SH-SY5Y (cell line): ENCODE measurements around the gene PPAN.

Experiments used
- GATA2 ChIP-seq: IDR thresholded peaks from 2 replicates; pipeline ENCODE4 v1.6.1; 2011; ENCODE audit warnings: mild to moderate bottlenecking, low read depth, low read length
- GATA3 ChIP-seq: IDR thresholded peaks from 2 replicates; pipeline ENCODE4 v1.6.1; 2011; ENCODE audit warnings: low read depth, mild to moderate bottlenecking, low read length, moderate library complexity

DNA sequence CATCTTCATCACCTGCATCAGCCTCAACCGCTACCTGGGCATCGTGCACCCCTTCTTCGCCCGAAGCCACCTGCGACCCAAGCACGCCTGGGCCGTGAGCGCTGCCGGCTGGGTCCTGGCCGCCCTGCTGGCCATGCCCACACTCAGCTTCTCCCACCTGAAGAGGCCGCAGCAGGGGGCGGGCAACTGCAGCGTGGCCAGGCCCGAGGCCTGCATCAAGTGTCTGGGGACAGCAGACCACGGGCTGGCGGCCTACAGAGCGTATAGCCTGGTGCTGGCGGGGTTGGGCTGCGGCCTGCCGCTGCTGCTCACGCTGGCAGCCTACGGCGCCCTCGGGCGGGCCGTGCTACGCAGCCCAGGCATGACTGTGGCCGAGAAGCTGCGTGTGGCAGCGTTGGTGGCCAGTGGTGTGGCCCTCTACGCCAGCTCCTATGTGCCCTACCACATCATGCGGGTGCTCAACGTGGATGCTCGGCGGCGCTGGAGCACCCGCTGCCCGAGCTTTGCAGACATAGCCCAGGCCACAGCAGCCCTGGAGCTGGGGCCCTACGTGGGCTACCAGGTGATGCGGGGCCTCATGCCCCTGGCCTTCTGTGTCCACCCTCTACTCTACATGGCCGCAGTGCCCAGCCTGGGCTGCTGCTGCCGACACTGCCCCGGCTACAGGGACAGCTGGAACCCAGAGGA is 7.9 kb downstream of the PPAN start:
- TF ChIP-seq GATA3 (no peak), GATA2 (no peak)
